ENCODE data around the gene SMPD4.
"Not testable (repeated sequence)": the region's sequence is repeated elsewhere in the genome, so short reads cannot be mapped to it uniquely, and the experiment has no call there.

- TF ChIP-seq CTCF (IDR thresholded peaks at IDR 0.05; ENCODE audit: insufficient read depth, low read depth, low read length); EZH2 (IDR thresholded peaks at IDR 0.05; ENCODE audit: insufficient read depth, low read length): not testable (repeated sequence)
Measured at GRCh38 chr2:130138326-130138725, 43.1 kb downstream of the SMPD4 start.
